ENCODE data around the gene HOOK2.

DNA sequence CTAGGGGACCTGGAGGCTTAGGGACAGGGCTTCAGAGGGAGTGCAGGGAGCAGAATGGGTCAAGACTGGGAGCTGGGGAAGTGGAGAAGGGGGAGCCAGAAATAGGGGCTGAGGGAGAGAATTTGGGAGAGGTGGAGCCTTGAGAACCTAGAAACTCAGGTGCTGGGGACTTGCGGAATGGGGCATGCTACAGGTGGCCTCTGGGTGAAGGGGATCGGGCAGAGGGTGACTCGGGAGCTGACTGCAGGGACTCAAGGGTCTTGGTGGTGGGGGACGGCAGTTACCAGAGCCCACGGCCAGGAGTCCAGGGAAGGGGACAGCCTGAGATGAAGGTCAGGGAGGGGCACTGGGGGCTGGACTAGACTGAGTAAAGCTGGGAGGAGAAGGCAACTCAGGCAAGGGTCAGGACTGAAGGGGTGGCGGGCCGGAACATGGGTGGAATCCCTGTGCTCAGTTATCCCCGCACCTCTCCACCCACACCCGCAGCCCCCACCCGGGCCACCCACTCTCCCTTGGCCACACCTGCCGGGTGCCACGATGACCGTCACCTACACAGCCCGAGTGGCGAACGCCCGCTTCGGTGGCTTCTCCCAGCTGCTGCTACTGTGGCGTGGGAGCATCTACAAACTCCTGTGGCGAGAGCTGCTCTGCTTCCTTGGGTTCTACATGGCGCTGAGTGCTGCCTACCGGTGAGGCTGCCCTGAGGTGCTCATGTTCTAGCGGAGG, 23.1 kb downstream of the HOOK2 start:
- TF ChIP-seq, protein P1, sequence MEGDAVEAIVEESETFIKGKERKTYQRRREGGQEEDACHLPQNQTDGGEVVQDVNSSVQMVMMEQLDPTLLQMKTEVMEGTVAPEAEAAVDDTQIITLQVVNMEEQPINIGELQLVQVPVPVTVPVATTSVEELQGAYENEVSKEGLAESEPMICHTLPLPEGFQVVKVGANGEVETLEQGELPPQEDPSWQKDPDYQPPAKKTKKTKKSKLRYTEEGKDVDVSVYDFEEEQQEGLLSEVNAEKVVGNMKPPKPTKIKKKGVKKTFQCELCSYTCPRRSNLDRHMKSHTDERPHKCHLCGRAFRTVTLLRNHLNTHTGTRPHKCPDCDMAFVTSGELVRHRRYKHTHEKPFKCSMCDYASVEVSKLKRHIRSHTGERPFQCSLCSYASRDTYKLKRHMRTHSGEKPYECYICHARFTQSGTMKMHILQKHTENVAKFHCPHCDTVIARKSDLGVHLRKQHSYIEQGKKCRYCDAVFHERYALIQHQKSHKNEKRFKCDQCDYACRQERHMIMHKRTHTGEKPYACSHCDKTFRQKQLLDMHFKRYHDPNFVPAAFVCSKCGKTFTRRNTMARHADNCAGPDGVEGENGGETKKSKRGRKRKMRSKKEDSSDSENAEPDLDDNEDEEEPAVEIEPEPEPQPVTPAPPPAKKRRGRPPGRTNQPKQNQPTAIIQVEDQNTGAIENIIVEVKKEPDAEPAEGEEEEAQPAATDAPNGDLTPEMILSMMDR (IDR thresholded peaks at IDR 0.05), result no peak
- no peak for TF ChIP-seq NR3C1 (CRISPR knock-in tag; conservative IDR thresholded peaks at IDR 0.05; ENCODE audit: low read depth)
- TF ChIP-seq SP1 (CRISPR knock-in tag; conservative IDR thresholded peaks at IDR 0.05), result no peak
- no peak for TF ChIP-seq CBFB (CRISPR knock-in tag; IDR thresholded peaks at IDR 0.05; ENCODE audit: low read depth)
- TF ChIP-seq, protein P2, sequence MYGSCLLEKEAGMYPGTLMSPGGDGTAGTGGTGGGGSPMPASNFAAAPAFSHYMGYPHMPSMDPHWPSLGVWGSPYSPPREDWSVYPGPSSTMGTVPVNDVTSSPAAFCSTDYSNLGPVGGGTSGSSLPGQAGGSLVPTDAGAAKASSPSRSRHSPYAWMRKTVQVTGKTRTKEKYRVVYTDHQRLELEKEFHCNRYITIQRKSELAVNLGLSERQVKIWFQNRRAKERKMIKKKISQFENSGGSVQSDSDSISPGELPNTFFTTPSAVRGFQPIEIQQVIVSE (CRISPR knock-in tag; IDR thresholded peaks at IDR 0.05; ENCODE audit: borderline replicate concordance), result no peak
- no peak for TF ChIP-seq NR1H2 (CRISPR knock-in tag; IDR thresholded peaks at IDR 0.05)
- TF ChIP-seq NR2C2 (CRISPR knock-in tag; IDR thresholded peaks at IDR 0.05), result no peak
- TF ChIP-seq ESRRA (CRISPR knock-in tag; IDR thresholded peaks at IDR 0.05; ENCODE audit: borderline replicate concordance), result no peak
- TF ChIP-seq, protein P3, sequence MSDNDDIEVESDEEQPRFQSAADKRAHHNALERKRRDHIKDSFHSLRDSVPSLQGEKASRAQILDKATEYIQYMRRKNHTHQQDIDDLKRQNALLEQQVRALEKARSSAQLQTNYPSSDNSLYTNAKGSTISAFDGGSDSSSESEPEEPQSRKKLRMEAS (CRISPR knock-in tag; IDR thresholded peaks at IDR 0.05), result no peak
